HG03066 (cell line): Measurements from ENCODE around the gene COL15A1.
"Not testable (repeated sequence)": the region's sequence is repeated elsewhere in the genome, so short reads cannot be mapped to it uniquely, and the experiment has no call there.

Experiments
- ATAC-seq: cut with Tn5 transposase; IDR thresholded peaks from one replicate; pipeline ENCODE4 v1.9.1; 2021; ENCODE audit warnings: low read depth; ENCODE audit not compliant: unreplicated experiment

COL15A1 gene

GRCh38 chr9:99004717-99005460 is 61.2 kb downstream of the COL15A1 start:
- ATAC-seq = no peak

- ATAC-seq = no peak
Measured at GRCh38 chr9:99005651-99006050, 61.9 kb downstream of the COL15A1 start.

- no peak for ATAC-seq
Measured at GRCh38 chr9:99006511-99006910, 62.8 kb downstream of the COL15A1 start.

GRCh38 chr9:99006979-99007378 is 63.3 kb downstream of the COL15A1 start:
- ATAC-seq = no peak

- ATAC-seq = no peak
Measured at GRCh38 chr9:99008203-99008602, 64.5 kb downstream of the COL15A1 start.

- ATAC-seq = not testable (repeated sequence)
Measured at GRCh38 chr9:99010393-99010792, 66.7 kb downstream of the COL15A1 start.

- no peak for ATAC-seq
Measured at GRCh38 chr9:99011161-99011709, 67.5 kb downstream of the COL15A1 start.

- ATAC-seq = no peak
Measured at GRCh38 chr9:99012957-99013512, 69.3 kb downstream of the COL15A1 start.

GRCh38 chr9:99013550-99013949 is 69.8 kb downstream of the COL15A1 start:
- ATAC-seq = no peak

- no peak for ATAC-seq
Measured at GRCh38 chr9:99015448-99015847, 71.7 kb downstream of the COL15A1 start.

GRCh38 chr9:99015890-99016289 is 72.2 kb downstream of the COL15A1 start:
- no peak for ATAC-seq

GRCh38 chr9:99016681-99017387 is 73.1 kb downstream of the COL15A1 start:
- no peak for ATAC-seq

- ATAC-seq = no peak
Measured at GRCh38 chr9:99018653-99019052, 74.9 kb downstream of the COL15A1 start.

- no peak for ATAC-seq
Measured at GRCh38 chr9:99019510-99020331, 76.0 kb downstream of the COL15A1 start.

- ATAC-seq = no peak
Measured at GRCh38 chr9:99020786-99021436, 77.2 kb downstream of the COL15A1 start.

- no peak for ATAC-seq
Measured at GRCh38 chr9:99021512-99021911, 77.8 kb downstream of the COL15A1 start.

- no peak for ATAC-seq
Measured at GRCh38 chr9:99023231-99023630, 79.5 kb downstream of the COL15A1 start.

GRCh38 chr9:99023831-99024230 is 80.1 kb downstream of the COL15A1 start:
- no peak for ATAC-seq

- no peak for ATAC-seq
Measured at GRCh38 chr9:99024959-99025358, 81.3 kb downstream of the COL15A1 start.

- no peak for ATAC-seq
Measured at GRCh38 chr9:99025616-99026270, 82.0 kb downstream of the COL15A1 start.
